ENCODE results near the gene SKAP1.

GRCh38 chr17:48388955-48389743 lies 40.9 kb downstream of the SKAP1 start:
- TF ChIP-seq CTCF (IDR thresholded peaks at IDR 0.05 in 4 of 5, conservative IDR thresholded peaks at IDR 0.05 in 1 of 5) (no peak), POLR2A (IDR thresholded peaks at IDR 0.05) (no peak)

Measured in gastrocnemius medialis (tissue), 4 donors.